ENCODE data around the gene NTSR1.

- TF ChIP-seq POLR2A (IDR thresholded peaks at IDR 0.05), result no peak
- TF ChIP-seq CTCF (IDR thresholded peaks at IDR 0.05 in 4 of 5, conservative IDR thresholded peaks at IDR 0.05 in 1 of 5), result no peak
Observed at GRCh38 chr20:62725596-62726268, 17.1 kb downstream of the NTSR1 start.
